AG09309 (cell line): ENCODE results near the gene ETV6.

Source experiments
- DNase-seq: peaks from one replicate; pipeline ENCODE4 v3.0.0-alpha.2; 2010; ENCODE audit warnings: low read depth
- H3K4me3 ChIP-seq: 2 replicates; pipeline ENCODE4 v1.5.1; 2011; ENCODE audit warnings: mild to moderate bottlenecking, low read depth, low read length, moderate library complexity; ENCODE audit not compliant: control insufficient read depth
- CTCF ChIP-seq: IDR thresholded peaks from 2 replicates; pipeline ENCODE4 v1.5.1; 2011; ENCODE audit warnings: mild to moderate bottlenecking, low read depth, low read length, inconsistent platforms; ENCODE audit not compliant: insufficient read depth, control insufficient read depth; ENCODE audit errors: missing control alignments

ETV6 gene

GRCh38 chr12:11732023-11732422 lies 82.5 kb downstream of the ETV6 start:
- TF ChIP-seq CTCF = no peak
- no peak for DNase-seq
- H3K4me3 ChIP-seq = no peak overlapping the region

- no peak for TF ChIP-seq CTCF
- DNase-seq = no peak
- H3K4me3 ChIP-seq = no peak overlapping the region
Measured at GRCh38 chr12:11732715-11733114, 83.2 kb downstream of the ETV6 start.

GRCh38 chr12:11734580-11735180 lies 85.2 kb downstream of the ETV6 start:
- H3K4me3 ChIP-seq = no peak overlapping the region
- no peak for TF ChIP-seq CTCF
- DNase-seq = no peak

GRCh38 chr12:11738450-11738849 lies 89.0 kb downstream of the ETV6 start:
- no peak overlapping the region for H3K4me3 ChIP-seq
- TF ChIP-seq CTCF = no peak
- DNase-seq = no peak

- H3K4me3 ChIP-seq = no peak overlapping the region
- no peak for DNase-seq
- no peak for TF ChIP-seq CTCF
Measured at GRCh38 chr12:11739980-11740577, 90.6 kb downstream of the ETV6 start.

GRCh38 chr12:11741434-11742092 lies 92.1 kb downstream of the ETV6 start:
- no peak for TF ChIP-seq CTCF
- no peak overlapping the region for H3K4me3 ChIP-seq

More at GRCh38 chr12:11741434-11742092, 92.1 kb downstream of the ETV6 start:
- no peak for DNase-seq
